ENCODE measurements around the gene SLC46A3. TPM values are rescaled to one million over a fixed set of nuclear protein-coding genes. Genes with fewer than 3 reads are reported as not detected.

Gene SLC46A3
- total RNA-seq, 4 donors from 2014 or later: 10.9 to 23.5 (median 13.3) TPM

- no peak for TF ChIP-seq CTCF (IDR thresholded peaks at IDR 0.05; ENCODE audit: low read depth)
Observed at GRCh38 chr13:28697441-28697840, 21.3 kb downstream of the SLC46A3 start.

DNA sequence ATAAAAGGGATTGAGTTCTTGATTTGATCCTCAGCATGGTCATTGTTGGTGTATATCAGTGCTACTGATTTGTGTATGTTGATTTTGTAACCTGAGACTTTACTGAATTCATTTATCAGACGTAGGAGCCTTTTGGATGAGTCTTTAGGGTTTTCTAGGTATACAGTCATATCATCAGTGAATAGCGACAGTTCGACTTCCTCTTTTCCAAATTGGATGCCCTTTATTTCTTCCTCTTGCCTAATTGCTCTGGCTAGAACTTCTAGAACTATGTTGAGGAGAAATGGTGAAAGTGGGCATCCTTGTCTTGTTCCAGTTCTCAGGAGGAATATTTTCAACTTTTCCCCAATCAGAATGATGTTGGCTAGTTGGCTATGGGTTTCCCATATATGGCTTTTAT is 32.9 kb downstream of the SLC46A3 start:
- no peak for TF ChIP-seq CTCF (IDR thresholded peaks at IDR 0.05; ENCODE audit: low read depth)

- no peak for TF ChIP-seq CTCF (IDR thresholded peaks at IDR 0.05; ENCODE audit: low read depth)
Observed at GRCh38 chr13:28685114-28685513, 33.7 kb downstream of the SLC46A3 start.

- TF ChIP-seq CTCF (IDR thresholded peaks at IDR 0.05; ENCODE audit: low read depth): no peak
Observed at GRCh38 chr13:28684257-28684656, 34.5 kb downstream of the SLC46A3 start.

- TF ChIP-seq CTCF (IDR thresholded peaks at IDR 0.05; ENCODE audit: low read depth): no peak
Observed at GRCh38 chr13:28680541-28680940, 38.2 kb downstream of the SLC46A3 start.

DNA sequence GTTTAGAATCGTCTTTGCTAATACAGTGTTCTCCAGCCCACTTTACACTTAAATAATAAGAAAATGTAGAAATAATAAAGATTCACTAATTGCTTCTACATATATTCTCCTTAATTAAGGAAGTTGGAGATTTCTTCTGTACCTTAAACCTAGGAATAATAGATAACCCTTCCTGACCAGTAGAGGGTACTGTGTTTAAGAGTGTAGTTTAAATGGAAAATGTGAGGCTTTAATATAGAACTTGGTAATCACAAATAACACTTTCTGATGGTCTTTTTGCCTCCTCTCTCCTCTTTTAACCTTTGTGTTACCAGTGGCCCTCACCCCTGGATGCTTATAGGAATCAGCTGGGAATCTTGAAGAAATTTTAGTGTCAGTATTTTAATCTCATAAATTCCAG is 39.1 kb downstream of the SLC46A3 start:
- TF ChIP-seq CTCF (IDR thresholded peaks at IDR 0.05; ENCODE audit: low read depth): no peak

DNA sequence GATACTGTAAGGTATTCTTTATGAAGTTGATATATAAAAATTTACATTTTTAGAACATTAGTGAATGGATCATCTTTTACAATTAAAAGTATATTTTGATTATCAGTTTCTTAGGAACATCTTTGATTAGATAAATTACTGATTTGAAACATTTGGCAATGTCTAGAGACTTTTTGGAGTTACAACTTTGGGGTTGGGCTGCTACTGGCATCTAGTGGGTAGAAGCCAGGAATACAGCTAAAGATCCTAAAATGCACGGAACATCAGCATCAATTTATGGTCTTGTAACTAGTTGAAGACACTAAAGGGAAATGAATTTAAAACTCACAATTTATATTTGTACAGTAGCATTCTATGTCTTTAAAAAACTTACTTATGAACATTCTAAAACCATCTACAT is 40.0 kb downstream of the SLC46A3 start:
- no peak for TF ChIP-seq CTCF (IDR thresholded peaks at IDR 0.05; ENCODE audit: low read depth)

Data from subcutaneous adipose tissue (tissue), 4 donors.